HG02943 (cell line): ENCODE measurements around the gene ERBB4.

ENCODE experiments used
- ATAC-seq: cut with Tn5 transposase; IDR thresholded peaks from one replicate; pipeline ENCODE4 v1.9.1; 2021; ENCODE audit warnings: mild to moderate bottlenecking, low read depth, moderate library complexity; ENCODE audit not compliant: unreplicated experiment

The ERBB4 gene

DNA sequence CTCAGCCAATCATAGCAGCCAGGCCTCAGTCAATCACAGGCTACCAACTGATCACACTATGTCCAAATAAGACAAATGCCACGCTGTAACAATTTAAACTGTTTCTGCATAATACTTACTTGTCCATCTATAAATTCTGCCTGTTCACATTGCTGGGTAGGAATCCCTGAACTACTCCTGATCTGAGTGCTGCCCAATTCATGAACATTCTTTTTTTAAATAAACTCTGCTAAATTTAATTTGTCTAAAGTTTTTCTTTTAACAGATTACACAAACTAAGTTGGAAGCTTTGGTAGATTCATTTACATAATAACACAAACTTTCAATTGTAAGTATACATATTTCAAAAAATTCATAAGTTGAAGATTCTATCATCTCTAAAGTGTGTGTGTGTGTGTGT is 583.0 kb downstream of the ERBB4 start:
- ATAC-seq, result no peak

DNA sequence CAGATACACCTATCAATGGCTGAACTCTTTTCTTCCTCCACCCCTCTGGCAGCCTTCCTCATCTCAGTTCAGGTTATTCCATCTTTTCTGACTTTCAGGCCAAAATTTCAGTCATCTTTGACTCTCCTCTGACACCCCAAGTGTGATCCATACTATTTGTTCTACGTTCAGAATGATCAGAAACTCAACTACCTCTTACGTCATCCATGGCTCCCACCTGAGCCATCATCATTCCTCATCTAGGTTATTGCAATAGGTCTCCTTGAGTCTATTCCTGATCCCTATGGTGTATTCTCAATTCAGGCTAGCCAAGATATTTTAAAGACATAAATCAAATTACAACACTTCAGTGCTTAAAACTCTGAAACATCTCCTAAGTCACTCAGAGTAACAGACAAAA is 589.7 kb downstream of the ERBB4 start:
- no peak for ATAC-seq

DNA sequence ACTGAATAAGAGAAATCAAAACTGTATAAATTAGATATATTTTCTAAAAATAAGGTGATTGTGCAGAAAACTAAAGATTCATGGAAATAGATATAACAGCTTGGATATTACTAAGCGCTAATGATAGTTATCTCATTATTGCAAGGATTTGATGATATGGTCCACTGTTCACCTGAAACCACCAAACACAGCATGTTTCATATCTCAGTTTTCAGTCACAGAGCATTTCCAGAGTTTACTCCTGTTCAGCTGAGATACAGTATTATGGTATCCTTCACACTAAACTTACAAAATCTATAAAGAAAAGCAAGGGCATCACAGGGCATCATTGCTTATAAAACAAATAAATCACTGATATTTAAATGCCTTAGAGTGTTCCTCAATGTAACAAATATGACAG is 591.6 kb downstream of the ERBB4 start:
- ATAC-seq, result no peak

DNA sequence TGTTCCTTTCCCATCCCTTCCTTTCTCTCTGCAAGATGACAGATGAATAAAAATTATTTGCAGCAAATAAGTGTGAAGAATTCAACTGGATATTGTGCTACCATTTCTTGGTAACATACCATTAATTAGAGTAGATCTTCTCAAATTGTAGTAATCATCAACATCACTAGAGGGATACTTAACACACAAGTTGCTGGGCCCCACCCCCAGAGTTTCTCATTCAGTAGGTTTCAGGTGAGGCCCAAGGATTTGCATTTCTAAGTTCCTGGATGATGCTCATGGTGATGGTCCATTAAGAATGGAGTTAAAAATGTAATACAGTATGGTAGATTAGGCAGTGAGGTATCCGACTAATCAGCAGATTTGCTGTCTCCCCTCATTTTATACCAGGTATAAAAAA is 594.0 kb downstream of the ERBB4 start:
- ATAC-seq, result no peak

DNA sequence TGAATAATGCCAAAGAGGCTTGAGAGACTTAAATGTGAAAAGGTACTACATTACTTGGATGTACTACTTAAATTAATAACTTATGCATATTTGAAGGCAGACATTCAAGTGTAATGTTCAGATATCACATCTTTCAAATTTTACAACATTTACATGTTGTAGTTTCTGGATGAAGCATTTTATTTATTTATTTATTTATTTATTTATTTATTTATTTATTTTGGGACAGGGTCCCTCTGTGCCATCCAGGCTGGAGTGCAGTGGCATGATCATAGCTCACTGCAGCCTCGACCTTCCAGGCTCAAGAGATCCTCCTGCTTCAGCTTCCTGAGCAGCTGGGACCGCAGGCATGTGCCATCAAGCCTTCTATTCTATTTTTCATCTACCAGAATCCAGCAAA is 596.4 kb downstream of the ERBB4 start:
- ATAC-seq, result no peak

DNA sequence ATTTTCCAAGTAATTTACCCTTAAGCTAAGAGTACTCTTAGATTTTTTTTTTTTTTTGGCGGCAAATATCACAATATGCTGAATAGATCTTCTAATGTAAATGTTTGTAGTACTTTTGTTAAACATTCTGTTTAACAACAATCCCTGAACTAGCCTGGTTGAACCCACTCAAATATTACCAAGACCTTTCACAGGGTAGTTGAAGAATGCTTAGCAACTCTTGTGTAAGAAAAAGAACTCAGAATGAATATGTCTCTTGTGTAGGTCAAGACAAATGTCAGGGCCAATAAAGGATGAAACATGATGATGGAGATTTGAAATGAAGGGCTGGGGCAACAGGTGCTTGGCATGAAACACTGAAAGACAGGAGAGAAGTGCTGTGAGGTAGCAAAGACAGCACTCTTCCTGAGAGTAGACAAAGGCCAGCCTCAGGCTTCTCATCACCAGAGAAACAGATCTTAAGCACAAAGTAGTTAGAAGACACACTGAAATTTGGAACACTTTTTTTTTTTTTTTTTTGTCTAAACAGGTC is 597.3 kb downstream of the ERBB4 start:
- ATAC-seq, result no peak

DNA sequence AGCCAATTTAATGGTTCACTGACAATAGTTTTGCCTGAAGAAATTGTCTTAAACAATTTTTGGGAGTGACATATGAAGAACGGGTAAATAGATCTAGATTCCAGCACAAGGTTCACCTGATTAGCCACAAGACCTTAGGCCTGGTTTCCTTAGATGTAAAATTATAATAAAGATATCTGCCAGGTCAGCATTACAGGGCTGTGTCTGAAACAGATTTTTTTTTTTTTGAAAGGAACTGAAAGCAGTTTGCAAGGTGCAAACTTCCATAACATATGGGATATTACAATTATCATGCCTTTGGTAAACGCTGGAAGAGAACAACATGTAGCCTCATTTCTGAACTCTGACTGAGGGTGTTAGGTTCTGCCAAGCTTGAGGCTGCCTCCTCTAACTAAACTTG is 599.4 kb downstream of the ERBB4 start:
- ATAC-seq, result no peak

DNA sequence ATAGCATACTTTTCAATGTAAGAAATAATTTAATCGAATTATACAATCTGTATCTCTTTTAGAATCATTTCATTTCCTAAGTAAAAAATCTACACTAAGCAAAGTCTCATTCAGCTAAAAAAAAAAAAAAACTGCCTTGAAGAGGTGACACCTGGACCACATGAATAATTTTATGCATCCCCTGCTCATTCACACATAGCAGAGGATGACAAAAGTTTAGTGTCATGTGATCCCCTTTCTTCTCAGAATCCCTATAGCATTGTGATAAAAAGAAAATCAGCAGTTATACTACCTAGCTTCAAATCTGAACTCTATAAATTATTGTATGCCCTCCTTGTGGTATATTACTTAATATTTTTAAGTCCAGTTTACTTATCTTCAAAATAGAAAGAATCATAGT is 603.8 kb downstream of the ERBB4 start:
- ATAC-seq, result no peak

DNA sequence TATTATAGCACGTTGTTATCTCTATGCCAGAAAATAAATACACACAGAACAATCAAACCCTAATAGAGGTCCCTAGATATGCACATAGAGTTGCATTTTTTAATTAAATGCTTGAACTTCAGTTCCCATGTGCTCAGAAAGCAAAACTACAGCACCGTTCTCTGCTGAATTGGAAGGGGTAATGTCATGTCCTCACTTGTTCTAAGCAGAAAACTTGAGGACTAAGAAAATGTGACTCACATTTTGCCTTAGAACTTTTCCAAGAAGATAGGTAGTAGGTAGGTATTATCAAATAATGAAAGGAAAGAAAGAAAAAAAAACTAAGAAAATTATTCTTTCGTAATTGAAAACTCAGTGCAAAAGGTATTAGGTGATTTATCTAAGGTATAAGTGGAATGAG is 607.3 kb downstream of the ERBB4 start:
- no peak for ATAC-seq

DNA sequence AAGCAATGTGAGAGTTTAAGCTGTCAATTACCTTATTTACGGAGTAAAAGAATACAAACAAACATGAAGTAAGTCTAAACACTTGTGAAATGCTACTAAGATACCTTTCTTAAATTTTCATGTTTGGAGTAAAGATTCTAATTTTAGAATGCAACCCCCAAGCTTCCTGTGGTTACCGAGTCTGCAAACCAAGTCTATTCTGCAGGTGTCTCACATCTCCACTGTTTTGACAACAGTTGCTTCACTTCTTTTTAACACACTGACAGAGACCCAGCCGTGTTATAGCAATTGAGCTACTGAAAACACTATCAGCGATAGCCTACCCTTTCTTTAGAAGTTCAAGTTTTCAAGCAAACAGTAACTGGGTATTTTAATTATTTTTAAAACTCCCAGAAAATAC is 608.3 kb downstream of the ERBB4 start:
- ATAC-seq, result no peak

DNA sequence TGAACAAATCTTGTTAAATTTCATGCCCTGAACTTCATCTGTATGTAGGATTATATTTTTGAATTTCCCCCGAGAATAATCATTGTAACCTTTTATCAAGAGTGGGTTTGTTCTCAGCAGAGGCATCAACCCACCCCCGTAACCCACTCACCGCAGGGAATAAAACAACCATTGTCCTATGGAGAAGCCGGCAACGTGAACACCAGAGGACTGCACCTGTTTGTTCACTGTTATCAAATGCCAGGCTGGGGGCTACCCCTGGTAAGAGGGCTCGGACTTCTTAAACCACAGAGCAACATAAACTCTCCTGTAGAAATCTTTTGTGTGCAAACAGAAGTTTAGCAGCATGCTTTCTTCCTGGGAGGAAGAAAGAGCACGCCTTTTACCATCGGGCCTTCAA is 610.4 kb downstream of the ERBB4 start:
- ATAC-seq, result no peak

DNA sequence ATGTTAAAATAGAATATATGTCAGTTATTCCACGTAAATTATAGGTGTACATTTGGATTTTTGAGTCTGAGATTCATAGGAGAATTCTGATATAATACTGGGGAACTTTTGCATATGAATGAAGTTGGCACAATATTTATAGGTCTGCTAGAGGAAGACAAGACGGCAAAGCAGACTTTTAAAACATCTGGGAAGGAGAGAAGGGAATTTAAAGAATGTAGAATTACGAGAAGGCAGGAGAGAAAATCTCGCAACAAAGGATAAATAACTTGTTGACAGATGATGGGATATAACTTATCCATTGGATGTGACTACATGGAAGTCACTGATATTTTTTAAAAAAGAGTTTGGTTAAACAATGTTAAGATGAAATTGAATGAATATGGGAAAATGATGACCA is 615.6 kb downstream of the ERBB4 start:
- no peak for ATAC-seq

DNA sequence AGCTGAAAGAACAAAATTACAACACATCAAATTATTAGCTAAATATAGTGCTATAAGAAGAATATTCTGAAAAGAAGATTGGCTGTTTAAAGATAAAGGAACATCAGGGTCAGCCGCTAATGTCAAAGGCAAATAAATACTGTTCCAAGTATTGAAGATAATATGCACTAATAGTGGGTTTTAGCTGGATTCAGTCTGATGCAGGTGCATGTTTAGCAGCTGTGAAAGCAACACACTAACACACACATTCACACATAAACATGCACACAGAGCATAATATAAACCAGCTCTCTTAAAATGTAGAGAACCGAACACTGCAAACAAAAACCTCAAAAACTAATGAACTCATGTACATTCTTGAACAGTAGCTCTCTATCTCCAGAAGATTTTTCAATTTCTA is 634.6 kb downstream of the ERBB4 start:
- no peak for ATAC-seq

DNA sequence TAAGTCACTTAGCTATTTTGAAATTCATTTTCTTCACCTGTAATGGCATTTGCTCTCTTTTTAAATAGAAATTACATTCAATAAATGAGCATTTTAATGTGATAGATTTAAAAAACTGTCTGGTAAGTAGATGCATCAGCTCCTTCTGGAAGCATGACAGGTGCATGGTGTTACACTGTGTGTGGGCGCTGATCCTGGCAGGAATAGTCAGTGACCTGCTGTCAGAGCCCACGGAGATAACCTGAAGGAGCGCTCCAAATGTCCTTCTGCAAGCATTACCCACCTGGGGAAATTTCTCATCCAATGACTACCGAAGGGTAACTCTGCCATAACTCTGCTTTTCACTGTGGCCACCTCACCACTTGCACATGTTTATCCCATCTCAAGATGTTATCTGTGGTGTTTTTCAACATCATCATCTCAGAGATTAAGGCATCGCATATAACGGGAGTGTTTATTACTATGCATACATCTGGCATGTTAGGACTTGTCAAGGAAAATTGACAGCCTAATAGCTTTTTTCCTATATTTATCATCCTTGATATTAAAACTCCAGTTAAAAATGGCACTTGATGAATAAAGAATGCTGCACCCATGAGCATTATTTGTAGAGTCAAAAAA is 637.3 kb downstream of the ERBB4 start:
- no peak for ATAC-seq

DNA sequence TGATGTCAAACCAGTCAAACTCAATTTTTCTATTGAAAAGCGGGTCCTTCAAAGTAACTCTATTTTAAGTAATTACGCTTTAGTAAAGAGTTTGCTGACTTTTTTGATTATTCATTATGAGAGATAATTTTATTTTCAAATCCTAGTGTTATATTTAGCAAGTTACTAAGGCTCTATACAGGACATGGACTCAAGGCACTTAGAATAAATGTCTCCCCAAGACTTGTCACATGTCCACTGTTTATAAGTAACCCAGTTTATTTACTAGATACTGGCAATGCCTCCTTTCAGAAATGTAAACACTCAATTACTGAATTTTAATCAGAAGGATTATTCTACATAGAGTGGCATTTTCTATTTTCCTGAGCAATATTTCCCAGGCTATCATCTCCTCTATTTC is 638.1 kb downstream of the ERBB4 start:
- ATAC-seq, result no peak

DNA sequence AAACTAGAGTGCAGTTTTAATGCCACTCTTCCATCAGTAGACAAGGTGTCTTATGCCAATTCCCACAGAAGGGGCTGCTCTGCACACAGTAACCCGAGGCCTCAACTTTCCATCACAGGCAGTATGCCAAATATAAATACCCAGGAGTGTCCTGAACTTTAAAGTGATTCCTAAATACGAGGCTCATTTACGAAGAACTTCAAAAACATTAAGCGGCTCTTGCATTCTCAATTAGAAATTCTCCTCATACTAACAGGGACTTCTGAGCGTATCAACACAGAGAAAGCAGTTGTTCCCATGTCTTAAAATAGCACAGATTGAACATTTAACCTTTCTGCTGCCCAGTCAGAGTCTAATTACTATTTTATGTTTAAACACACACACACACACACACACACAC is 638.6 kb downstream of the ERBB4 start:
- no peak for ATAC-seq

DNA sequence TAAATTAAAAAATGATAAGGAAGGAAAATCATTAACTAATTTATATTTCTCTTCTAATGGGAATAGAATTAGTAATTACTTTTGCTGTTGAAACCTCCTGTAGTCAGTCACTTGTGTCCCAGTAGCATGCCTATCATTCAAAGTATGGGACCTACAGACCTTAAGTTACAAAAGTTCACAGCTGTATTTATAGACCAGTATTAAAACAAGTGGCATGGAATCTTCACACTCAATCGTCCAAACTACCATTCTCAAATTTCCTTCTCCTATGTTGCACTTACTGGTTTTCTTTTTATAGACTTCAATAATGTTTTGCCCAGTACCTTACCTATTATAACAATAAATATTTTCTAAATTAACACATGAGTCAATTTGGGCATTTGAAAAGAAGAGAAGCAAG is 639.9 kb downstream of the ERBB4 start:
- no peak for ATAC-seq

DNA sequence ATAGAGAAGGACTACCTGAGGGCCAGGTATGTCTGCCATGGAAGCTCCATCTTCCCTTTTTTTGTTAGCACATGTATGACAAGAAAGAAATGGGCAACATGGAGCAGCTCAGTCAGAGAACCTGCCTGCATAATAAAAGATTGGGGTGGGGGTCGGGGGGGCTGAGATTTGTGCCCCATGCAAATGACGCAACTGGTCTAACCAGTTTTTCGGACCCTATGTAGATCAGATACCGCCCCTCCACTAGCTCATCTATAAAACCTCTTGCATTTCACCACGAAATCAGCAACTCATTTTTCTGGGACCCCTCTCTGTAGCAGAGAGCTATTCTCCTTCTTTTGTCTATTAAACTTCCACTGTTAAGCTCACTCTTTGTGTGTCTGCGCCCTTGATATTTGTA is 657.2 kb downstream of the ERBB4 start:
- no peak for ATAC-seq

DNA sequence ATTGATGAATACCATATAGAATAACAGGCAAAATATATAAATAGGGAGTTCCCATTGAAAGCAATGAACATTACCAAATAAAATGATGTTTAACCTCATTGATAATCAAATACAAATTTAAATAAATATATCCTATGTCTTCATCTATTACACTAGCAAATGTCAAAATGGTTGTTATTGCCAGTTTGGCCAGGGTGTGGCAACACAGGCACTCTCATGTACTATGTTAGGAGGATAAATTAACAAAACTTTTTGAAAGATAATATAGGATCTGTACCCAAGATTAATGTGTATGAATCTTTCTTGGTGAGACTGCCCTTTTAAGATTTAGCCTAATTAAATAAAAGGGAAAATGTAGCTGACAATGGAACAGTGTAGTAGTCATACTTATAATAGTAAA is 659.3 kb downstream of the ERBB4 start:
- no peak for ATAC-seq

DNA sequence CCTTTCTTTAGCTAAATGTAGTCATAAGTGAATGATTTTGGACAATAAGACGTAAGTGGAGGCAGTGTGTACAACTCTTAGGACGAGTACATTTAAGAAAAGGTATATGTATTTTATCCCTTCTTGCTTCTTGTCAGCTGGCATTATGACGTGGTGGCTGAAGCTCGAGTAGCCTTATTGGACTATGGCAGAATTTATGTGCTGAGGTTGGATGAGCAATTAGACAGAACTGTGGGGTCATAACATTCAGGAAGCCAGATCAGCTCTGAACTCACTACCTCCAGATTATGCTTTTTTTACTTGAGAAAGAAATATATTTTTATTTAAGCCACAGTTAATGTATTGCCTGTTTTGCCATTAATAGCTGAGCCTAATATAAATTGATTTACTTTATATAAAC is 661.5 kb downstream of the ERBB4 start:
- ATAC-seq, result no peak

DNA sequence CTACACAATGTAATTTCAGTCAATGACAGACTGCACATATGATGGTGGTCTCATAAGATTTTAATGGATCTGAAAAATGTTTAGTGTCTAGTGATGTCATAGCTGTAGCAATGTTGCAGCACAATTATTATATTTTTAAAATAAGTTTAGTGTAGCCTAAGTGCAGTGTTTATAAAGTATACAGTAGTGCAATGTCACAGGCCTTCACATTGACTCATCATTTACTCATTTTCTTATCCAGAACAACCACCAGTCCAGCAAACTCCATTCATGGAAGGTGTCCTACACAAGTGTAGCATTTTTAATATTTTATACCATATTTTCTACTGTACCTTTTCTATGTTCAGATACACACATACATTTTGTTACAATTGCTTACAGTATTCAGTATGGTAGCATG is 663.1 kb downstream of the ERBB4 start:
- ATAC-seq, result no peak

DNA sequence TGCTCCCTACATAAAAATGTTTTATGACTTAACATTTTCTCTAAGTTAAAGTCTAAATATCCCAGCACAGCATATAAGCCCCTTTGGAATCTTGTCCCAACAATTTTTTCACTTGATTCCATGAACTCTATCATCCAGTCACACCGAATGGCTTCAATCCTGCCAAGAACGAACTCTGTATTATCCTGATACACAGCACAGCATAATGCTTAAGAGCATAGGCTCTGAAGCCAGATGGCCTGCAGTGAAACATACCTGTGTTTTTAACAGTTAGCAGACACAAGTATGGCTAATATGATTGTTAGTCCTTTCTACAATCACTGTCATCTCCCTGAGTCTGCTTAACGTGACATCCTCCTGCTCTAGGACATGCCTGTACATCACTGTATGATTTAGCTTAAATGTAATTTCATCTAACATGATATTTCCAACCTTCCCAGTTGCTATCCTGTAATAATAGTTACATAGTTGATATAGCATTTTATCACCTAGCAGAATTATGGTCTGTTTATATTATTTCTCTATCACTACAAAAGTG is 669.5 kb downstream of the ERBB4 start:
- ATAC-seq, result no peak
